Activated naive CD8-positive, alpha-beta T cell (primary cell): ENCODE measurements around the gene RNF138.
"Not testable (repeated sequence)": the region's sequence is repeated elsewhere in the genome, so short reads cannot be mapped to it uniquely, and the experiment has no call there.

Experiments used
- H3K27ac Mint-ChIP-seq: one replicate; pipeline ENCODE4 v1.8.0; 2021; ENCODE audit warnings: mixed read lengths
- H3K27me3 Mint-ChIP-seq: one replicate; pipeline ENCODE4 v1.8.0; 2021; ENCODE audit warnings: mixed read lengths
- H3K36me3 Mint-ChIP-seq: one replicate; pipeline ENCODE4 v1.8.0; 2021; ENCODE audit warnings: mixed read lengths
- H3K4me1 Mint-ChIP-seq: one replicate; pipeline ENCODE4 v1.8.0; 2021; ENCODE audit warnings: low read depth, mixed read lengths
- H3K4me3 Mint-ChIP-seq: one replicate; pipeline ENCODE4 v1.8.0; 2021; ENCODE audit warnings: mild to moderate bottlenecking, mixed read lengths
- H3K9me3 Mint-ChIP-seq: one replicate; pipeline ENCODE4 v1.8.0; 2021; ENCODE audit warnings: low read depth, mixed read lengths

The RNF138 gene

GRCh38 chr18:32086881-32087280 is 4.8 kb upstream of the RNF138 start:
- peaks cover 38% of the 10 kb centered on the region for H3K4me1 Mint-ChIP-seq
- no peak overlapping the region for H3K4me3 Mint-ChIP-seq
- H3K36me3 Mint-ChIP-seq: peaks cover 3% of the 10 kb centered on the region
- H3K9me3 Mint-ChIP-seq: no peaks in the 10 kb centered on the region
- H3K27ac Mint-ChIP-seq: no peak overlapping the region
- H3K27me3 Mint-ChIP-seq: no peaks in the 10 kb centered on the region

- H3K27ac Mint-ChIP-seq, H3K9me3 Mint-ChIP-seq, H3K27me3 Mint-ChIP-seq: not testable (repeated sequence)
- Mint-ChIP-seq H3K36me3 (peaks cover 14% of the 10 kb centered on the region), H3K4me3 (peak overlapping the region; percentile 47), H3K4me1 (peaks cover 42% of the 10 kb centered on the region)
Measured at GRCh38 chr18:32090831-32091230, 843 bp upstream of the RNF138 start.

GRCh38 chr18:32091325-32091723 is 350 bp upstream of the RNF138 start:
- Mint-ChIP-seq H3K4me3 (peak overlapping the region; percentile 96), H3K27me3 (no peaks in the 10 kb centered on the region), H3K9me3 (no peaks in the 10 kb centered on the region), H3K4me1 (peaks cover 42% of the 10 kb centered on the region), H3K36me3 (peaks cover 17% of the 10 kb centered on the region), H3K27ac (peak overlapping the region; percentile 94)

GRCh38 chr18:32092422-32093101 is 888 bp downstream of the RNF138 start:
- Mint-ChIP-seq H3K4me3 (peak overlapping the region; percentile 98), H3K4me1 (peaks cover 45% of the 10 kb centered on the region), H3K27me3 (no peaks in the 10 kb centered on the region), H3K36me3 (peaks cover 18% of the 10 kb centered on the region), H3K27ac (peak overlapping the region; percentile 98), H3K9me3 (no peaks in the 10 kb centered on the region)

GRCh38 chr18:32093102-32093511 is 1.4 kb downstream of the RNF138 start:
- Mint-ChIP-seq H3K4me1 (peaks cover 47% of the 10 kb centered on the region), H3K36me3 (peaks cover 18% of the 10 kb centered on the region), H3K9me3 (no peaks in the 10 kb centered on the region), H3K27me3 (no peaks in the 10 kb centered on the region), H3K27ac (peak overlapping the region; percentile 94), H3K4me3 (peak overlapping the region; percentile 98)

GRCh38 chr18:32093523-32093922 is 1.8 kb downstream of the RNF138 start:
- Mint-ChIP-seq H3K27ac (peak overlapping the region; percentile 94), H3K36me3 (peaks cover 18% of the 10 kb centered on the region), H3K4me3 (peak overlapping the region; percentile 98), H3K27me3 (no peaks in the 10 kb centered on the region), H3K4me1 (peaks cover 47% of the 10 kb centered on the region), H3K9me3 (no peaks in the 10 kb centered on the region)

GRCh38 chr18:32095192-32095899 is 3.7 kb downstream of the RNF138 start:
- peak overlapping the region; percentile 84 for H3K27ac Mint-ChIP-seq
- no peaks in the 10 kb centered on the region for H3K27me3 Mint-ChIP-seq
- H3K4me1 Mint-ChIP-seq: peaks cover 58% of the 10 kb centered on the region
- H3K9me3 Mint-ChIP-seq: no peaks in the 10 kb centered on the region
- H3K4me3 Mint-ChIP-seq: peak overlapping the region; percentile 92
- H3K36me3 Mint-ChIP-seq: peaks cover 20% of the 10 kb centered on the region

GRCh38 chr18:32095900-32096229 is 4.2 kb downstream of the RNF138 start:
- H3K36me3 Mint-ChIP-seq: peaks cover 21% of the 10 kb centered on the region
- H3K4me3 Mint-ChIP-seq: peak overlapping the region; percentile 92
- H3K9me3 Mint-ChIP-seq: no peaks in the 10 kb centered on the region
- H3K4me1 Mint-ChIP-seq: peaks cover 61% of the 10 kb centered on the region
- no peaks in the 10 kb centered on the region for H3K27me3 Mint-ChIP-seq
- peak overlapping the region; percentile 82 for H3K27ac Mint-ChIP-seq

GRCh38 chr18:32096946-32097345 is 5.3 kb downstream of the RNF138 start:
- Mint-ChIP-seq H3K27me3 (no peaks in the 10 kb centered on the region), H3K4me1 (peaks cover 61% of the 10 kb centered on the region), H3K36me3 (peaks cover 22% of the 10 kb centered on the region), H3K4me3 (peak overlapping the region; percentile 92), H3K27ac (peak overlapping the region; percentile 82), H3K9me3 (no peaks in the 10 kb centered on the region)

GRCh38 chr18:32104516-32104915 is 12.8 kb downstream of the RNF138 start:
- Mint-ChIP-seq H3K4me3 (no peak overlapping the region), H3K4me1 (peaks cover 49% of the 10 kb centered on the region), H3K36me3 (peaks cover 7% of the 10 kb centered on the region), H3K27ac (no peak overlapping the region), H3K9me3 (no peaks in the 10 kb centered on the region), H3K27me3 (no peaks in the 10 kb centered on the region)

GRCh38 chr18:32110005-32110404 is 18.3 kb downstream of the RNF138 start:
- Mint-ChIP-seq H3K4me3 (peak overlapping the region; percentile 25), H3K9me3 (no peaks in the 10 kb centered on the region), H3K4me1 (peaks cover 65% of the 10 kb centered on the region), H3K27me3 (no peaks in the 10 kb centered on the region), H3K36me3 (peaks cover 4% of the 10 kb centered on the region), H3K27ac (peak overlapping the region; percentile 50)

- Mint-ChIP-seq H3K27ac (peak overlapping the region; percentile 73), H3K36me3 (peaks cover 9% of the 10 kb centered on the region)
Measured at GRCh38 chr18:32111706-32112105, 20.0 kb downstream of the RNF138 start.

GRCh38 chr18:32112826-32113225 is 21.2 kb downstream of the RNF138 start:
- Mint-ChIP-seq H3K27me3 (no peaks in the 10 kb centered on the region), H3K36me3 (peaks cover 9% of the 10 kb centered on the region), H3K9me3 (no peaks in the 10 kb centered on the region), H3K27ac (peak overlapping the region; percentile 22), H3K4me1 (peaks cover 60% of the 10 kb centered on the region), H3K4me3 (no peak overlapping the region)

More at GRCh38 chr18:32111706-32112105, 20.0 kb downstream of the RNF138 start:
- Mint-ChIP-seq H3K4me1 (peaks cover 57% of the 10 kb centered on the region), H3K4me3 (peak overlapping the region; percentile 18), H3K27me3 (no peaks in the 10 kb centered on the region), H3K9me3 (no peaks in the 10 kb centered on the region)

GRCh38 chr18:32114293-32114942 is 22.7 kb downstream of the RNF138 start:
- peaks cover 9% of the 10 kb centered on the region for H3K36me3 Mint-ChIP-seq
- peaks cover 53% of the 10 kb centered on the region for H3K4me1 Mint-ChIP-seq
- peak overlapping the region; percentile 13 for H3K27ac Mint-ChIP-seq
- H3K9me3 Mint-ChIP-seq: no peaks in the 10 kb centered on the region
- H3K4me3 Mint-ChIP-seq: no peak overlapping the region
- H3K27me3 Mint-ChIP-seq: no peaks in the 10 kb centered on the region

GRCh38 chr18:32122039-32122438 is 30.4 kb downstream of the RNF138 start:
- no peaks in the 10 kb centered on the region for H3K27me3 Mint-ChIP-seq
- H3K27ac Mint-ChIP-seq: peak overlapping the region; percentile 77
- no peaks in the 10 kb centered on the region for H3K9me3 Mint-ChIP-seq
- no peak overlapping the region for H3K4me3 Mint-ChIP-seq
- peaks cover 4% of the 10 kb centered on the region for H3K36me3 Mint-ChIP-seq
- H3K4me1 Mint-ChIP-seq: peaks cover 19% of the 10 kb centered on the region
